H1 (cell line): ENCODE data around the gene RABL6.

ENCODE experiments used
- SUZ12 ChIP-seq: fragments of 200-600 bp; sonication (generic); IDR thresholded peaks from 2 replicates; pipeline ENCODE4 v1.6.1; 2012; ENCODE audit warnings: mild to moderate bottlenecking, inconsistent platforms, low read length, moderate library complexity, mixed read lengths
- TF ChIP-seq, protein P1 (sequence below), 3 experiments: IDR thresholded peaks; 1 replicate in 2 of 3; 2 replicates in 1 of 3; pipeline versions ENCODE4 v1.5.1 to v1.6.1; 2011; ENCODE audit warnings: low read length in 3 of 3, mild to moderate bottlenecking in 3 of 3, inconsistent platforms in 2 of 3, low read depth in 1 of 3, moderate library complexity in 1 of 3; ENCODE audit not compliant: insufficient read depth in 1 of 3; ENCODE audit errors: control extremely low read depth in 1 of 3

DNA sequence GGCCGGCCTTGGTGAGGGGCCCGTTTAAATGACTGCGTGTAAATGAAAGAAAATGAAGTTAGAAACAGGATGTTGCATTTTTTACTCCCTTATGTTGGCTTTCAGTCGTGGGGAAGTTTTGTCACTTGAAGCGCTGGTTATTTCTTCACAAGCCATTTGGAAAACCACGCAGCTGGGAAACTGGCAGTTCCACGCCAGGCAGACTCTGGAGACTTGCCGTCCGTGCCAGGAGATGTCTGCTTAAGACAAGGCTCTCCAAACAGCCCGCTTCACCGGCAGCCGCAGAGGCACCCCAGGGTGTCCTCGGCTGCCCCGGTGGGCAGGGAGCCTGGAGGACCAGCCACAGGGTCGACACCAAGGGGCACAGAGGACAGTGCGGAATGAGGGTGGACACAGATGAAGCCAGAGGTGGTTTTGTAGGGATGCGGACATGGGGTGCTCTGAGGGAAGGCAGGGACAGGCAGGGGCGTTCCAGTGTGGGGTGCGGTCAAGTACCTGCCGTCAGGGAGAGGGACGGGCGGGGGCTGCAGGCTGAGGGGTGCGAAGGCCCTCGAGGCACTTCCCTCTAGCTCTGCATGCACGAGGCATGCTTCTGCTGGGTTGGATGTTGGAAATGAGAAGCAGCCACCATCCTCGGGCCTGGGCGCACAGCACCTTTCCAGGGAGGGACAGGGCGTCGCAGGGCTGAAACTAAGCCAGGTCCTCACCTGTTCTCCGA is 23.4 kb downstream of the RABL6 start:
- no peak for TF ChIP-seq SUZ12
- TF ChIP-seq, protein P1, sequence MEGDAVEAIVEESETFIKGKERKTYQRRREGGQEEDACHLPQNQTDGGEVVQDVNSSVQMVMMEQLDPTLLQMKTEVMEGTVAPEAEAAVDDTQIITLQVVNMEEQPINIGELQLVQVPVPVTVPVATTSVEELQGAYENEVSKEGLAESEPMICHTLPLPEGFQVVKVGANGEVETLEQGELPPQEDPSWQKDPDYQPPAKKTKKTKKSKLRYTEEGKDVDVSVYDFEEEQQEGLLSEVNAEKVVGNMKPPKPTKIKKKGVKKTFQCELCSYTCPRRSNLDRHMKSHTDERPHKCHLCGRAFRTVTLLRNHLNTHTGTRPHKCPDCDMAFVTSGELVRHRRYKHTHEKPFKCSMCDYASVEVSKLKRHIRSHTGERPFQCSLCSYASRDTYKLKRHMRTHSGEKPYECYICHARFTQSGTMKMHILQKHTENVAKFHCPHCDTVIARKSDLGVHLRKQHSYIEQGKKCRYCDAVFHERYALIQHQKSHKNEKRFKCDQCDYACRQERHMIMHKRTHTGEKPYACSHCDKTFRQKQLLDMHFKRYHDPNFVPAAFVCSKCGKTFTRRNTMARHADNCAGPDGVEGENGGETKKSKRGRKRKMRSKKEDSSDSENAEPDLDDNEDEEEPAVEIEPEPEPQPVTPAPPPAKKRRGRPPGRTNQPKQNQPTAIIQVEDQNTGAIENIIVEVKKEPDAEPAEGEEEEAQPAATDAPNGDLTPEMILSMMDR (IDR thresholded peaks at IDR 0.05; ENCODE audit: control extremely low read depth in 1 of 3, insufficient read depth in 1 of 3, low read depth in 1 of 3, low read length in 3 of 3): no peak
